ENCODE measurements around the gene AIF1L.

AIF1L gene

DNA sequence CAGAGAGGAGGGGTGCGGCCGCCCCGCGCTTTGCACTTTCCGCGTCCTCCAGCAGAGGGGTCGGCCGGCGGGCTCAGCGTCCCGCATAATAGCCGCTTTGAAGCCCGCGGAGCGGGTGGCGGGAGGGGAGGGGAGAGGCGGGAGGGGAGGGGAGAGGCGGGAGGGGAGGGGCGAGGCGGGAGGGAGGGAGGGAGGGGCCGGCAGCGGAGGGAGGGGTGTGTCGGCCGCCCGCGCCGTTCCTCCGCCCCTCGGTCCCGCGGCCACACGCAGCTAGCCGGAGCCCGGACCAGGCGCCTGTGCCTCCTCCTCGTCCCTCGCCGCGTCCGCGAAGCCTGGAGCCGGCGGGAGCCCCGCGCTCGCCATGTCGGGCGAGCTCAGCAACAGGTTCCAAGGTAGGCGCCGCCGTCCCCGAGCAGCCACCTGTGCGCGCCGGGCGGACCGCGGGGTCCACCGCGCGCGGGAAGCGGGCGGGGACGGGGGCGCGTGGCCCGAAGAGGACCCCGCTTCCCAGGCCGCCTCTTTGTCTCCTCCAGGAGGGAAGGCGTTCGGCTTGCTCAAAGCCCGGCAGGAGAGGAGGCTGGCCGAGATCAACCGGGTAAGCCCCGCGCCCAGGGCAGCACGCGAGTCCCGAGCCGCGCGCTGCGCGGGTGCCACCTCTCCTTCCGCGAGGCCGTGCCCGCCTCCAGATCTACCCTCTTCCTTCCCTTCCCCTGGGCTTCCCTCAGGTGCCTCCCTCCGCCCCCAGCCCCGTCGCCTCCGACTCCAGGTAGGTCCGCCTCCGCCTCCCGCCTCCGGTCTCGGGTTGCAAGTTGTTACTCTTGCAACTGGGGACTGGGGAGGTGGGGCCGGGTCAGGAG, at the start of gene AIF1L:
TSS of gene AIF1L (plus strand) at position 263 of the 857 bp plus-strand sequence. CDS start at position 362, 99 bp downstream.
- POLR2A ChIA-PET (ENCODE audit: low non-redundant PET): no interaction called here
- H3K27ac ChIP-seq: no peak within 1 kb of the TSS
- TF ChIP-seq CTCF (conservative IDR thresholded peaks at IDR 0.05; ENCODE audit: low read depth): no peak
- DNase-seq (ENCODE audit: low spot score): peak; percentile 84
- CTCF ChIA-PET: interaction anchor here (0.6 to 1.7 kb wide), 6 partner anchors 12 to 700 kb away, joined by 3 to 5 read pairs (median 4); no protein-coding TSS in a partner anchor

- TF ChIP-seq CTCF (conservative IDR thresholded peaks at IDR 0.05; ENCODE audit: low read depth): peak; percentile 99
- H3K27ac ChIP-seq: no peak overlapping the region
- POLR2A ChIA-PET (ENCODE audit: low non-redundant PET): interaction anchor here (0.8 kb wide), 1 partner anchor 79 kb away, joined by 3 read pairs; no protein-coding TSS in a partner anchor
- DNase-seq (ENCODE audit: low spot score): peak; percentile 83
- CTCF ChIA-PET: interaction anchor here (0.5 to 3.4 kb wide), 55 partner anchors 9 to 1467 kb away, joined by 3 to 26 read pairs (median 4); no protein-coding TSS in a partner anchor
Observed at GRCh38 chr9:131046581-131047202, 49.6 kb upstream of the AIF1L start.

DNA sequence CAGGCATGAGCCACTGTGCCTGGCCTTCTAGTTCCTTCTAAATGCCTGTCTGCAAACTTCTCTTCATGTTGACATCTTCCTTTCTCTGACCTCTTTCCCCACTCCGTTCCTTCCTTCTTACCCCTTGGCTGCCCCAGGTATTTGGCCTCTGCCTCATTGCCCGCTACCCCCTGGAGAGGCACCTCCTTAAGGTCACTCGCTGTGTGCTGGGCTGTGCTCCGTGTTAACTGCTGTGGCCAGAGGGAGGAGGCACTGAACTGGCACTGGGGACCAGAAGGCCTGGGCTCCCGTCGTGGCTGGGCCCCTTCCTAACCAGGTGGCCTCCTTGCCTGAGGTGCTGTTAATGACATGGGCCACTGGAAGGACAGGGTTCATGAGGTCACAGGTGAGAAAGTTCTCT, 48.0 kb upstream of the AIF1L start:
- DNase-seq (ENCODE audit: low spot score): no peak
- TF ChIP-seq CTCF (conservative IDR thresholded peaks at IDR 0.05; ENCODE audit: low read depth): no peak
- H3K27ac ChIP-seq: no peak overlapping the region
- CTCF ChIA-PET: interaction anchor here (0.6 to 1.4 kb wide), 4 partner anchors 9 to 182 kb away, joined by 3 to 6 read pairs (median 4); no protein-coding TSS in a partner anchor
- POLR2A ChIA-PET (ENCODE audit: low non-redundant PET): no interaction called here

- no peak for TF ChIP-seq CTCF (conservative IDR thresholded peaks at IDR 0.05; ENCODE audit: low read depth)
- DNase-seq (ENCODE audit: low spot score): no peak
- ChIA-PET POLR2A (ENCODE audit: low non-redundant PET) (no interaction called here), CTCF (interaction anchor here (0.6 to 1.4 kb wide), 5 partner anchors 9 to 759 kb away, joined by 3 to 6 read pairs (median 4); no protein-coding TSS in a partner anchor)
- H3K27ac ChIP-seq: no peak overlapping the region
Observed at GRCh38 chr9:131048820-131049219, 47.5 kb upstream of the AIF1L start.

DNA sequence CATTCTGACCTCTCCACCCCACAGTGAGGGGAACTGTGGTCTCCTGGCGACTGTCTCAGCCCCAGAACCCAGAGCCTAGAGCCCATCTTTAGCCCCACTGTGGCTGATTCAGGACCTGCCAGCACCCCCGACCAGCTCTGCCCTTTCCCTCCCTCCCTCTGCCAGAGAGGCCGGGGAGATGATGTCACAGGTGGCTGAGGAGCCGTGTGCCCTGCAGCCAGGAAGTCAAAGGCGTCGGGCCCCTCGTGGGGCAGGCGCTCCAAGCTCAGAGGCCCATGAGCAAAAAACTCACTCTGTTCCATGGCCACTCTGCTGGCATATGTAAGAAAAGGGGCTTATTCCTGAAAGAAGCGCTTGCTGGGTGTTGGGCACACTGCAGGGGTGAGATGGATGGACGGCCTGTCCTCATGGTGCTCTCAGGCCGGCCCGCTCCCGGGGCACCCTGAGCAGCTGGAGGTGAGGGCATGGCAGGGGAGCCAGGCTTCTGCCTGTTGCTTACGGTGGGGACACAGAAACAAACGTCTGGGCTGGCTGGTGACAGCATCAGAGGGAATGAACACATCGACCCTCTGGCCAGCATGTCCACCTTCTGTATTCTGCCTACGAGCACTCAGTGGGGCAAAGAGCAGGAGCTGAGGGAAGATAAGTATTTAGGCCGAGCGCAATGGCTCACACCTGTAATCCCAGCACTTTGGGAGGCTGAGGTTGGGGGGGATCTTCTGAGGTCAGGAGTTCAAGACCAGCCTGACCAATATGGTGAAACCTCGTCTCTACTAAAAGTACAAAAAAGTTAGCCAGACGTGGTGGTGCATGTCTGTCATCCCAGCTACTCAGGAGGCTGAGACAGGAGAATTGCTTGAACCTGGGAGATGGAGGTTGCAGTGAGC, 46.3 kb upstream of the AIF1L start:
- DNase-seq (ENCODE audit: low spot score): no peak
- TF ChIP-seq CTCF (conservative IDR thresholded peaks at IDR 0.05; ENCODE audit: low read depth): no peak
- ChIA-PET POLR2A (ENCODE audit: low non-redundant PET) (no interaction called here), CTCF (interaction anchor here (0.8 kb wide), 1 partner anchor 485 kb away, joined by 3 read pairs; no protein-coding TSS in a partner anchor)
- H3K27ac ChIP-seq: no peak overlapping the region

All from RWPE1 (cell line).